Prostate gland (tissue), 2 donors: Measurements from ENCODE around the gene LMO4.

Experiments used
- POLR2AphosphoS5 ChIP-seq: sonication (generic); formaldehyde crosslinking; IDR thresholded peaks from one replicate; pipeline ENCODE4 v1.6.1; 2017; ENCODE audit warnings: antibody characterized with exemption
- TF ChIP-seq, protein P1 (sequence below), 4 experiments: fragments of 200-600 bp in 2 of 4; fragments of 450-650 bp in 2 of 4; sonication (generic) in 2 of 4; IDR thresholded peaks; 1 replicate in 3 of 4; 2 replicates in 1 of 4; pipeline ENCODE4 v1.5.1; 2016 to 2019; ENCODE audit warnings: antibody characterized with exemption in 4 of 4, mild to moderate bottlenecking in 2 of 4, moderate library complexity in 2 of 4

DNA sequence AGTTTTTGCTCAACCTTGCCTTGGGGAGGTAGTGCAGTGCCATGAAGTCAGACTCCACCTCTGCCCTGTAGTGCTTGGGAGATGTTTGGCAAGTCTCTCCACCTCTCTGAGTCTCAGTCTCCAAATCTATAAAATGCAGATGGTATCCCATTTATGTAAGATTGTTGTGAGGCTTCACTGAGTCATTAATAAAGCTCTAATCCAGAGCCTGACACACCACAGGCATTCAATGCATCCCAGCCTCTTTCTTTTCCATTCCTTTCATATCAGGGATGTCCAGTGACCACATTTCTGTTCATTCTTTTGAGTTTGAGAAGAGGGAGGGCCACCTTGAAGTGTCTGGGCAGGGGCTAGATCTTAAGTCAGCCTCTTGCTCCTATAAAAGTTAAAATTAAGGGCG is 37.6 kb upstream of the LMO4 start:
- TF ChIP-seq, protein P1, sequence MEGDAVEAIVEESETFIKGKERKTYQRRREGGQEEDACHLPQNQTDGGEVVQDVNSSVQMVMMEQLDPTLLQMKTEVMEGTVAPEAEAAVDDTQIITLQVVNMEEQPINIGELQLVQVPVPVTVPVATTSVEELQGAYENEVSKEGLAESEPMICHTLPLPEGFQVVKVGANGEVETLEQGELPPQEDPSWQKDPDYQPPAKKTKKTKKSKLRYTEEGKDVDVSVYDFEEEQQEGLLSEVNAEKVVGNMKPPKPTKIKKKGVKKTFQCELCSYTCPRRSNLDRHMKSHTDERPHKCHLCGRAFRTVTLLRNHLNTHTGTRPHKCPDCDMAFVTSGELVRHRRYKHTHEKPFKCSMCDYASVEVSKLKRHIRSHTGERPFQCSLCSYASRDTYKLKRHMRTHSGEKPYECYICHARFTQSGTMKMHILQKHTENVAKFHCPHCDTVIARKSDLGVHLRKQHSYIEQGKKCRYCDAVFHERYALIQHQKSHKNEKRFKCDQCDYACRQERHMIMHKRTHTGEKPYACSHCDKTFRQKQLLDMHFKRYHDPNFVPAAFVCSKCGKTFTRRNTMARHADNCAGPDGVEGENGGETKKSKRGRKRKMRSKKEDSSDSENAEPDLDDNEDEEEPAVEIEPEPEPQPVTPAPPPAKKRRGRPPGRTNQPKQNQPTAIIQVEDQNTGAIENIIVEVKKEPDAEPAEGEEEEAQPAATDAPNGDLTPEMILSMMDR (IDR thresholded peaks at IDR 0.05): no peak
- no peak for TF ChIP-seq POLR2AphosphoS5
